NCI-H345 treated with DMSO at 0.1 percent for 48 hours (cell line): Measurements from ENCODE around the gene RHEB.

Experiments used
- DNase-seq: peaks from one replicate; lab custom pipeline; 2025; ENCODE audit not compliant: unreplicated experiment; lab: John Stamatoyannopoulos, UW

Gene RHEB

DNA sequence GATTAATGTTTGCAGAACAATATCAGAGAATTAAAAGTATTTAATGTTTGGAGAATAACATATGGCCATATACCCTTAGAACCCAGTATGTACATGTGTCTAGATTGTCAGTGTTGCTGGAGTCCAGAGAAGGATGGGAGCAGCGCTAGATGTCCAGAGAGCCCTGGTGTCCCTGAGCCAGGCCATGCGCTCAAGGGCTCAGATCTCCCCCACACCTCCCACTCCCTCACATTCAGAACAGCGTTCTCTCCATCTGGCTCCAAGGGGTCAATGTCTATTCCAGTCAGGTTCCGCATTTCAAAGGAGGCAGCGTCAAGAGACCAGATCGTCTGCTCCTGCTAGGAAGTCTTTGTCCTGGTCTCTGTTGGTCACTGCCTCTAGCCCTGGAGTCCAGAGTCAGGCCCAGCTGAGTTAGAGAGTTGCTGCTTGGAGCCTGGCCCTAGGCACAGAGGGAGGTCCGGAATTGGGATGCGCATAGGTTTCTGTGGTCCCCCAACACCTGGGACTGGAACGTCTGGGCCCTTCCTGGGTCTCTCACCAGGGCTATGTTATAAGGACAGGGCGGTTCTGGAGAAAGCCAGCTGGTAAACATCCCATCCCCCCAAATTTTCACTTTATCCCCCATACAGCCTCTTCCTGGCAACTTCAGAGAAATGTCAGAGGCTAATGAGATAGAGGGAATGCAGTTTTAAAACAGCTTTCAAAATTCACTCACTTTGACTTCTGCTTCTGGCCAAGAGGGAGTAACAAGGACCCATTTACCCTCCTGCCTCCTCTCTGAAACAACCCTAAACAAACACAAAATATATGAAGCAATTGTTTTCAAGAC is 103.4 kb downstream of the RHEB start:
- DNase-seq, result no peak
